GM18870 (cell line): ENCODE results near the gene HNF4A.

Experiments used
- ATAC-seq: cut with Tn5 transposase; IDR thresholded peaks from one replicate; pipeline ENCODE4 v1.9.1; 2021; ENCODE audit warnings: moderate library complexity; ENCODE audit not compliant: unreplicated experiment

Gene HNF4A

GRCh38 chr20:44390280-44390679, 34.8 kb downstream of the HNF4A start:
- no peak for ATAC-seq

- no peak for ATAC-seq
Observed at GRCh38 chr20:44392088-44392775, 36.7 kb downstream of the HNF4A start.

- ATAC-seq = no peak
Observed at GRCh38 chr20:44392776-44393607, 37.5 kb downstream of the HNF4A start.

GRCh38 chr20:44393608-44394451, 38.3 kb downstream of the HNF4A start:
- no peak for ATAC-seq

- ATAC-seq = no peak
Observed at GRCh38 chr20:44394452-44394701, 38.9 kb downstream of the HNF4A start.

- ATAC-seq = no peak
Observed at GRCh38 chr20:44394702-44395460, 39.4 kb downstream of the HNF4A start.

- ATAC-seq = no peak
Observed at GRCh38 chr20:44395461-44396340, 40.2 kb downstream of the HNF4A start.

GRCh38 chr20:44396369-44397130, 41.1 kb downstream of the HNF4A start:
- ATAC-seq = no peak

- ATAC-seq = no peak
Observed at GRCh38 chr20:44398335-44398734, 42.8 kb downstream of the HNF4A start.

- ATAC-seq = no peak
Observed at GRCh38 chr20:44399446-44399845, 43.9 kb downstream of the HNF4A start.

- ATAC-seq = no peak
Observed at GRCh38 chr20:44400671-44400969, 45.1 kb downstream of the HNF4A start.

- ATAC-seq = no peak
Observed at GRCh38 chr20:44400970-44401769, 45.7 kb downstream of the HNF4A start.

- ATAC-seq = no peak
Observed at GRCh38 chr20:44401770-44402390, 46.4 kb downstream of the HNF4A start.

- no peak for ATAC-seq
Observed at GRCh38 chr20:44402391-44403193, 47.1 kb downstream of the HNF4A start.

- no peak for ATAC-seq
Observed at GRCh38 chr20:44403194-44404112, 48.0 kb downstream of the HNF4A start.
